Activated T-helper 1 cell treated with anti-CD3 and anti-CD28 coated beads, Interleukin-12 subunit alpha, Interleukin-12 subunit beta, Interleukin-2, Interleukin-4 antibody, amounts not matched to agents 30 ng/mL and 10 ng/mL and 1 ng/mL, durations not matched to agents 14 hours and 24 hours and 36 hours (primary cell): Measurements from ENCODE around the gene SMCP. TPM values are rescaled to one million over a fixed set of nuclear protein-coding genes. Genes with fewer than 3 reads are reported as not detected.

Source experiments
- DNase-seq: peaks from one replicate; pipeline ENCODE4 v3.0.0; 2021; ENCODE audit warnings: low spot score
- H3K27ac Mint-ChIP-seq: one replicate; pipeline ENCODE4 v1.8.0; 2021; ENCODE audit warnings: mild to moderate bottlenecking, mixed read lengths
- H3K27me3 Mint-ChIP-seq: one replicate; pipeline ENCODE4 v1.8.0; 2022; ENCODE audit warnings: mild to moderate bottlenecking, moderate library complexity, mixed read lengths; ENCODE audit not compliant: insufficient read depth
- H3K36me3 Mint-ChIP-seq: one replicate; pipeline ENCODE4 v1.8.0; 2021; ENCODE audit warnings: low read depth, mixed read lengths
- H3K4me1 Mint-ChIP-seq: one replicate; pipeline ENCODE4 v1.8.0; 2021; ENCODE audit warnings: low read depth, mixed read lengths
- H3K4me3 Mint-ChIP-seq: one replicate; pipeline ENCODE4 v1.8.0; 2021; ENCODE audit warnings: mild to moderate bottlenecking, moderate library complexity, mixed read lengths
- H3K9me3 Mint-ChIP-seq: one replicate; pipeline ENCODE4 v1.8.0; 2021; ENCODE audit warnings: mixed read lengths
- intact Hi-C: fragments of 100-400 bp; cut with micrococcal nuclease; formaldehyde crosslinking; loops from one replicate; pipeline ENCODE4 v1.15.1; 2024
- total RNA-seq: library from RNA; stranded (reverse); gene quantifications from 2 replicates; pipeline ENCODE4 v1.2.3, GENCODE V29; 2022

The SMCP gene, protein sequence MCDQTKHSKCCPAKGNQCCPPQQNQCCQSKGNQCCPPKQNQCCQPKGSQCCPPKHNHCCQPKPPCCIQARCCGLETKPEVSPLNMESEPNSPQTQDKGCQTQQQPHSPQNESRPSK
- not detected in 2 replicates for total RNA-seq

DNA sequence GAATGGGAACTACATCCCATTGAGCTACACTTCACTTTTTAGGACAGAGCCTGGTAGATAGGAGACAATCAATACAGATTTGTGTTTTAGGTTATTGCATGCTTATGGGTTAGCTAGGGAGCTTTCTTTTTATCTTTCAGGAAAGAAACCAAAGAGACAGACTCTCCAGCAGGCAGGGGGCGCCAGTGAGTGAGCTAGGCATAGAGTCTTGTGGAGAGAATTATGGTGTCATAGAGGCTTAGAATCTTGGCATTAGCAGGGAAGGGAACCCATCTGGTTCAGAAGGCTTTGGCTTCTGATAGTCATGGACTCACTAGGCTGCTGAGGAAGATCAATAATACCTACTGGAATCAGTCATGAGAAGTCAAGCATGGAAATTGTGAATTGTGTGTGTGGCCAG, at the start of gene SMCP:
TSS of gene SMCP (plus strand) at position 281 of the 400 bp plus-strand sequence. CDS start 6,101 bp downstream, outside the sequence.
- intact Hi-C loops, result no loop called here
- H3K9me3 Mint-ChIP-seq, result no peaks in the 10 kb centered on the region
- DNase-seq, result no peak
- no peak within 1 kb of the TSS for H3K4me3 Mint-ChIP-seq
- H3K4me1 Mint-ChIP-seq, result no peaks in the 10 kb centered on the region
- H3K27ac Mint-ChIP-seq, result no peak within 1 kb of the TSS
- H3K27me3 Mint-ChIP-seq, result peaks cover 5% of the 10 kb centered on the region
- H3K36me3 Mint-ChIP-seq, result no peaks in the 10 kb centered on the region

DNA sequence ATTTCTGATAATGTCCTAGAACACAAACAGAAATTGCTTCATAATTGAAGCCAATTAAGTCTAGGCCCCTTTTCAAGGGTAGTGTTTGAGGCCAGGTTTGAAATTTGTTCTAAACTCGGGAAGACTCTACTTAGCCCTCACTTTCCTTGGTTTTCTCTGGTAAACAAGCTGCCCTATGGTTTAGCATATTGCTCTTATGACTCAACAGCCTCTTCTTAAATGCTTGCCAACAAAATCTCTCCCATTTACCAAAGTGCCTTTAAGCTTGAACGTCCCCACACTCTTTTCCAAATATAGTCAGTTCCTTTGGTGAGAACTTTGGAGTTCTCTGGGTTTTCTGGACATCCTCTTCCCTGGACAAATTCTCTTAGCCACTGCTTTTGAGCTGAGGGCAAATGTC, 41.3 kb upstream of the SMCP start:
- Mint-ChIP-seq H3K27ac (no peak overlapping the region), H3K4me3 (no peak overlapping the region), H3K9me3 (no peaks in the 10 kb centered on the region), H3K27me3 (peaks cover 7% of the 10 kb centered on the region), H3K4me1 (no peaks in the 10 kb centered on the region), H3K36me3 (no peaks in the 10 kb centered on the region)
- DNase-seq, result no peak
- intact Hi-C loops, result no loop called here

DNA sequence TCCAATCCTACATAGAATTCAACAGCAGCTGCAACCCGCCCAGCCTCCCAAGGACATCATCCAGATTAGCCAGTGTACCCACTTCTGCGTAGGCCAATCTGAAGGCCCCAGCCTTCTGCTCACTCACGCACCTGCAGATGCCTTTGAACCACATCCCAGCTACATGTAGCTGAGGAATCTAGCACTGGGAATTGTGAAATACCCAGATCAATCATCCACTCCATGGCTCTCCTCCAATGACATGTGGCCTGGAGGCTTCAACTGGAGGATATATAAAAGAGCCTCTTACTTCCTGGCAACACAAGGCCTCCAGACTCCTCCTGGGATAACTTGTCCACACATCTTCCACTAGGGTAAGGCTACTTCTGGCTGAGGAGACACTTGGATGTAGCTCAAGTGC, 35.6 kb upstream of the SMCP start, which contains the start of gene LCE6A:
TSS of gene LCE6A (plus strand) at position 301 of the 400 bp plus-strand sequence. CDS start 665 bp downstream, outside the sequence.
- no peak for DNase-seq
- Mint-ChIP-seq H3K27ac (no peak within 1 kb of the TSS), H3K4me3 (no peak within 1 kb of the TSS), H3K36me3 (no peaks in the 10 kb centered on the region), H3K27me3 (peaks cover 10% of the 10 kb centered on the region), H3K9me3 (no peaks in the 10 kb centered on the region), H3K4me1 (no peaks in the 10 kb centered on the region)
- intact Hi-C loops, result no loop called here

DNA sequence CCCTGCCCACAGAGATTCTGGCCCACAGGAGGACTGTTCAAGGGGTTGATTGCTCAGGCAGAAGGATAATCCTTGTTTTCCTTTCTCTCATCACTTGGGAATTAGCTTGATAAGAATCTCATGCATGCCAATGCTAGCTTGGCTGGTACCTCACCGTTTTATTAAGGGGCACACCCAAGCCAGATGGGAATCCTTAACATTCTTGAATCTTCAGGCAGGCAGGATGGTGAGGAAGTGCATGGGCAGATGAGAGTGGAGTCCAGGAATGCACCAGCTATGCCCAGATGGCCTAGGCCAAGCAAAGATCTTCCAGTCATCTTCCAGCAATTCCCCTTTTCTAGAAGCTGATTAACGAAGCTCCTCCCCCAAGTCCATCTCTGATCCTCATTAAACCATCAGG, 22.5 kb upstream of the SMCP start:
- Mint-ChIP-seq H3K36me3 (no peaks in the 10 kb centered on the region), H3K27me3 (peaks cover 1% of the 10 kb centered on the region), H3K4me1 (no peaks in the 10 kb centered on the region), H3K4me3 (no peak overlapping the region), H3K27ac (no peak overlapping the region), H3K9me3 (no peaks in the 10 kb centered on the region)
- no peak for DNase-seq
- intact Hi-C loops, result no loop called here

DNA sequence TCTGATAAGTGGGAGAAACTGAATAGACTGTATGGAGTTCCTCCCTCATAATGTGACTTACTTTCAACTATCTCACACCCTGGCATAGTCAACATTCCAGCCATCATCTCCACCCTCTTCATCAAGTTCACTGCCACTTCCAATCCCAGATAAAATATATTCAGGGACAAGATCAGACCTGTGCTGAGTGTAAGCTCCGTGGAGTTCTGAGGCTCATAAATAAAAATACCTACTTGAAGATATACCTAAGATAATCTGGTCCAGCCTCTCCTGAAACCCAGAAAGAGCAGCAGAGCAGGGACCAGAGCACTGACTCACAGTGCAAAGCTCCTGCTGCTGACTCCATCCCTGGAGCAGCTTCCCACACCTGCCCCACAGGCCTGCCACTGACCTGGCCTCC, 20.1 kb upstream of the SMCP start:
- intact Hi-C loops, result no loop called here
- H3K9me3 Mint-ChIP-seq, result no peaks in the 10 kb centered on the region
- DNase-seq, result no peak
- H3K4me1 Mint-ChIP-seq, result no peaks in the 10 kb centered on the region
- no peak overlapping the region for H3K27ac Mint-ChIP-seq
- no peaks in the 10 kb centered on the region for H3K36me3 Mint-ChIP-seq
- H3K4me3 Mint-ChIP-seq, result no peak overlapping the region
- peaks cover 4% of the 10 kb centered on the region for H3K27me3 Mint-ChIP-seq

DNA sequence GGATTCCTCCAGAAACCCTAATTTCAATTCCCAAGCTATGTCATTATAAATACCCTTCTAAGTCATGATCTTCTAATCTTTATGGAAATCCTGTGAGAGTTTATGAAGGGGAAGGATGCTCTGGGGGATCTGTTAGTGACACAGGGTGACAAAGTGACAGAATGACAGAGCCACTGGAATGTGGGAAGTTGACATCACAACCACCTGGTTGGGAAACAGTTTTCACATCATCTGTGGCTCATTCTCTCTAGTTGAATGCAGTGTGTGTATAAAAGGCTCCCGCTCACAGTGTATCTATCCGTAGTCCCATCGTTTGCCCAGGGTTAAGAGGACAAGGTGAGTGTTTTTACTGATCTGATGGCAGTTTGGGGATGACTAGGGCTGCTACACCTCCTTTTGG, 18.4 kb upstream of the SMCP start, which contains the start of gene LCE7A:
TSS of gene LCE7A (plus strand) at position 301 of the 400 bp plus-strand sequence. CDS start 702 bp downstream, outside the sequence.
- no peak within 1 kb of the TSS for H3K27ac Mint-ChIP-seq
- peaks cover 4% of the 10 kb centered on the region for H3K27me3 Mint-ChIP-seq
- H3K9me3 Mint-ChIP-seq, result no peaks in the 10 kb centered on the region
- intact Hi-C loops, result no loop called here
- no peaks in the 10 kb centered on the region for H3K4me1 Mint-ChIP-seq
- H3K4me3 Mint-ChIP-seq, result no peak within 1 kb of the TSS
- H3K36me3 Mint-ChIP-seq, result no peaks in the 10 kb centered on the region
- DNase-seq, result no peak

DNA sequence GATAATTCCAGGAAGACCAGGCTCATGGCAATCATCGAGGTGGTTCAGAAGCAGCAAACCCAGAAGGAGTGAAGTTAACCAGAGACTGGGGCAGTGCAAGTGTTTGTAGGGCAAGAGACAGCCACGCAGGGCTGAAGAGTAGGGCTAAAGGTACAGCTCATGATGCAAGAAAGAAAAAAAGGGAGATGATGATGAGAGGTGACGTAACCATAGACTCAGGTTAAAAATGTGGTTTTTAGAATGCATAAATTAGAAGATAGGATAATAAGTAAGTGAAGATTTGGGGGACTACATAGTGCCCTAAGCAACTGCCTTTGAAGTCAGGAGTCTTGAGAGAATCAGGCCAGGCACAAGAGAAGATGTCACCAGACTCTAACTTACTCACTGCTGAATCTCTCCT, 18.0 kb upstream of the SMCP start:
- H3K4me1 Mint-ChIP-seq, result no peaks in the 10 kb centered on the region
- H3K9me3 Mint-ChIP-seq, result no peaks in the 10 kb centered on the region
- H3K4me3 Mint-ChIP-seq, result no peak overlapping the region
- H3K27ac Mint-ChIP-seq, result no peak overlapping the region
- intact Hi-C loops, result no loop called here
- no peak for DNase-seq
- peaks cover 4% of the 10 kb centered on the region for H3K27me3 Mint-ChIP-seq
- H3K36me3 Mint-ChIP-seq, result no peaks in the 10 kb centered on the region

DNA sequence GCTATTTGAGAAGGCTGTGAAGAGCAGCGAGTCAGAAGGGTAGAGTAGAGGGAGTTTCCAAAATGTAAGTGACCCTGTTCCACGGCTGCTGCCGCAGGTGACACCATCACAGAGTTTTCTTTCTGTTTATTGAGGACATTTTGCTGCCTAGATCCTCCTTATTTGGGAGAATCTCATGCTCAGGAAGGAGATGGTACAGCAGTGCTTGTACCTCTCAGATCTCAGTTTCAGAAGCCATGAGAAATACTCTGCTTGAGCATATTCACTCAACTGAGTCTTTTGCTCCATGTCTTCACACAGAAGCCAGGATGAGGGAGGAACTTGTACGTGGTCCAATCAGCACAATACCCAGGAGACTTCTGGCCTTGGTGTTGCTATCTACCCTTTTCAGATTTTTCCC, 16.7 kb upstream of the SMCP start:
- Mint-ChIP-seq H3K36me3 (no peaks in the 10 kb centered on the region), H3K9me3 (no peaks in the 10 kb centered on the region), H3K4me3 (no peak overlapping the region), H3K27ac (no peak overlapping the region), H3K27me3 (peaks cover 4% of the 10 kb centered on the region), H3K4me1 (no peaks in the 10 kb centered on the region)
- intact Hi-C loops, result no loop called here
- DNase-seq, result no peak

DNA sequence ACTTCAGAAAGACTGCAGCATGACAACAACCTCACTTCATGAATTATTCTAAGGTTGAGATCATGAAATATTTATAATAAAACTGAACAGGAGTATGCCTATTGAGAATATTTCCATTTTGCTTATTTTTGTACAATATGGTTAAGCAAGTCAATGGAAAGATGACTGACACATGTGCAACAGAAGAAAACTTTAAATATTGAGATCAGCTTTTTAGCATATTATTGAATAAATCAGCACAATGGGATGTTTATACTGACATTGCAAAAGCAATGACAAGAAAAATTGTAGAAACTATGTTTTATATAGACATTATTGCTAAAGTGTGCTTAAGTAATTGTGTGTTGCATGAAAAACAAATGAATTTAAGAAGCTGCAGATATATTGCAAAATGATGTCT, 13.7 kb upstream of the SMCP start:
- Mint-ChIP-seq H3K36me3 (no peaks in the 10 kb centered on the region), H3K27ac (no peak overlapping the region), H3K4me1 (no peaks in the 10 kb centered on the region), H3K4me3 (no peak overlapping the region), H3K9me3 (no peaks in the 10 kb centered on the region), H3K27me3 (peaks cover 3% of the 10 kb centered on the region)
- DNase-seq, result no peak
- intact Hi-C loops, result no loop called here

DNA sequence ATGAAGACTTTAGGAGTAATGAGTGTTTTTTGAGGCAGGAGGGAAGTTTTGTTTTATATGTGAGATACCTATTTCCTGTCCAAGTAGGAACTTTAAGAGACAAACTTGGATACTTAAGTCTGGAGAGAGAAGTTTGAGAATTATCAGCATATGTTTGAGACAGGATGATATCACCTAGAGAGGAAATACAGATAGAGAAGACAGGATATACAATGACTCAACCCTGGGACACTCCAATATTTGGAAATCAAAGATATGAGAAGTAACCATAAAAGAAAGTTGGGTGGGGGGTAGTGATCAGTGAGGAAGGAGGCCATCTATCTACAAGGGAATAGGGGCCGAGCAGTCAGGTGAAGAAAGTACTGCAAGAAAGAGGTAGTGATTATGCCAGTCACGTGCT, 11.8 kb upstream of the SMCP start:
- Mint-ChIP-seq H3K27me3 (no peaks in the 10 kb centered on the region), H3K4me3 (no peak overlapping the region)

DNA sequence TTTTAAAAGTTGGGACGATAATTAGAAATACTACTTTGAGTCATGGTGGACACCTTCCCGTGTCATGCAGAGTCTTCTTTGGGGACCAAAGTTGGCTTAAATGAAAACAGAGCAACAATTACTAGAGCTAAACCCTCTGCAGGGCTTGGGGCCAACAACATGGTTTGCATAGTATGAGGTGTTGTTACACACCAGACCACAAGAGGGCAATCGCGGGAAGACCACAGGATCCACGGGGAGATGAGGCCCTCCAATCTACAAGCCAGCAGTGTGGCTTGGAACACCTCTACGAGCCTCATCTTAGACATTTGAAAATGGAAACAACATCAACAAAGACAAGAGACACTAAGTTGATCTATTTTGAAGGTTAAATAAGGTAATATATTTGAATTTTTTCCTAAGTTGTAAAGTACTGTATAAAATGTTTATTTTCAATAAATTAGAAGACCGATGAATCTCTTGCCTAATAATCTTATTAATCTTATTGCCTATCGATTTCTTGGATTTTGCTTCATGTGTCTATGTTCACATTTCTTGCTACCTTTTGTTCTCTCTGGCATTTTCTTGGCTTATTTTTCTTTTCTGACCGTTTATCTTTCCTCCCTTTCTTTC, 8.2 kb upstream of the SMCP start:
- Mint-ChIP-seq H3K4me3 (no peak overlapping the region), H3K27ac (no peak overlapping the region), H3K27me3 (peaks cover 2% of the 10 kb centered on the region), H3K4me1 (no peaks in the 10 kb centered on the region), H3K36me3 (no peaks in the 10 kb centered on the region), H3K9me3 (no peaks in the 10 kb centered on the region)
- peak; percentile 23 for DNase-seq
- intact Hi-C loops, result loop anchor here (1.0 to 5.0 kb wide), 3 partner anchors 57 to 407 kb away; no protein-coding TSS in a partner anchor

More for the DNA sequence above, 11.8 kb upstream of the SMCP start:
- no peaks in the 10 kb centered on the region for H3K9me3 Mint-ChIP-seq
- no peak overlapping the region for H3K27ac Mint-ChIP-seq
- intact Hi-C loops, result loop anchor here (5.0 kb wide), 1 partner anchor 411 kb away; no protein-coding TSS in a partner anchor
- H3K4me1 Mint-ChIP-seq, result no peaks in the 10 kb centered on the region
- no peak for DNase-seq
- H3K36me3 Mint-ChIP-seq, result no peaks in the 10 kb centered on the region

DNA sequence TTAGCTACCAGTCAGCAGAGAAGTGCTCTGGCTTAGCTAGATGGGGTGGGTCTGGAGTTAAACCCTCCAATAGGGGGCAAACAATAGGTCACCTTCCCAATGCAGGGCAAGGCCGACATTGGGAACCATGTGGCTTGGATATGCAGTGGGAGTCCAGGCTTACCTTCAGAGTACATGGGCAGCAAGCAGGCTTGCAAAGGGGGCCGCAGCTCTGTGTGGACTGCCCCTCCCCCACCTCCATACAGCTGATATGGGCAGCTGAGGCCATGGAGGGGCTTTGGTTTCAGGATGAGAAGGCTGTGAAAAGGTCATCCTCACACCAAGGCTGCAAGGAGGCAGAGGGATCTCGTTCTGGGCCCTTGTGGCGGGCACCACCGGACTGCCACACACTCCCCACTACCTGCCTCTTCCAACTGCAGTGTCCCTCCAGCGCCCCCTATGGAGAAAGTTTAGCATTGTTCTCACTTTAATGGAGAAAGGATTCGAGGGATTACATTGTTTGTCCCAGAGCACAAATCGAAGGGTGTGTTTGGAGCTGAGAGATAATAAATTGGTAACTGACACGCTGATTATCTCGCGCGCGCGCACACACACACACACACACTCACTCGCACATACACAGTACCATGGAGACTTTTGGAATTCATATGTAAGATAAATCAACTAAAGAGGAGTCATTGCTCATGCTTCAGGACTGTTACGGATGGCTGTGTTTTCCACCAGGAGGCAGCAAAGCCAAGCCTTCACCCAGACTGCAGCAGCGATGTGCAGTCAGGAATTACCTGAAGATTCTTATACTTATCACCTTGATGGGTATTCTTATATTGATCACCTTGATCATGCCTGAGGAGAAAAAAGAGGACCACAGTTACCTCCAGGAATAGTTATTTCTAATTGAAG, 7.0 kb upstream of the SMCP start:
- Mint-ChIP-seq H3K36me3 (no peaks in the 10 kb centered on the region), H3K27me3 (peaks cover 7% of the 10 kb centered on the region), H3K4me1 (no peaks in the 10 kb centered on the region), H3K4me3 (no peak overlapping the region), H3K9me3 (no peaks in the 10 kb centered on the region), H3K27ac (no peak overlapping the region)
- no peak for DNase-seq
- intact Hi-C loops, result no loop called here

DNA sequence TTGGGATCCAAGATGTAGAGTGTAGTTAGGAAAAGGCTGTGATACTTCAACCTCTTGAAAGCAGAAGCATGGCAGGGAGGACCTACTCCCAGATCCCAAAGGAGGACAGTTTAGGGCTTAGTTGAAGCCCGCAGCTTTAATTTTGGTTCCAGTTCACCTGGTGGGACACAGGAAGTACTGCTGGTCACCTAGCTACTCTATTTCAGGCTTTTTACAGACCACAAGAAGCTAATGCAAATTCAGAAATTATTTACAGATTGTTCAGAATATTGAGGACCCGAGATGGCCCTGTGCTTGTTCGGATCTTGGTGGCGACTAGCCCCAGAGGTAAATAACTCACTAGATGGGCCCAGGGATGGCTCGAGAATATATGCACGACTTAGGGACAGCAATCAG, 6.4 kb upstream of the SMCP start:
- peaks cover 7% of the 10 kb centered on the region for H3K27me3 Mint-ChIP-seq
- H3K9me3 Mint-ChIP-seq, result no peaks in the 10 kb centered on the region
- intact Hi-C loops, result no loop called here
- H3K4me3 Mint-ChIP-seq, result no peak overlapping the region
- no peaks in the 10 kb centered on the region for H3K36me3 Mint-ChIP-seq
- no peak overlapping the region for H3K27ac Mint-ChIP-seq
- H3K4me1 Mint-ChIP-seq, result no peaks in the 10 kb centered on the region
- DNase-seq, result no peak
